DOHH2 (cell line): ENCODE data around the gene RORB.

Experiments
- H3F3A ChIP-seq: fragments of 200-600 bp; sonication (generic), shearing (Covaris generic); 2 replicates; pipeline ENCODE4 v1.6.0; 2016; ENCODE audit warnings: antibody characterized with exemption, mild to moderate bottlenecking; ENCODE audit not compliant: control insufficient read depth, insufficient read depth
- H3K27ac ChIP-seq: fragments of 200-600 bp; sonication (generic); 2 replicates; pipeline ENCODE4 v1.5.1; 2014; ENCODE audit warnings: low read depth, mild to moderate bottlenecking, low read length, moderate library complexity
- H3K27me3 ChIP-seq: fragments of 200-600 bp; sonication (generic); 2 replicates; pipeline ENCODE4 v1.6.1; 2014; ENCODE audit warnings: mild to moderate bottlenecking, low read length, mixed read lengths; ENCODE audit not compliant: control insufficient read depth
- H3K36me3 ChIP-seq: fragments of 200-600 bp; sonication (generic); 2 replicates; pipeline ENCODE4 v1.6.1; 2014; ENCODE audit warnings: mild to moderate bottlenecking, low read length, moderate library complexity, mixed read lengths; ENCODE audit not compliant: control insufficient read depth
- H3K4me1 ChIP-seq: fragments of 200-600 bp; sonication (generic); 2 replicates; pipeline ENCODE4 v1.6.1; 2014; ENCODE audit warnings: mild to moderate bottlenecking, low read length, mixed read lengths; ENCODE audit not compliant: control insufficient read depth
- H3K4me2 ChIP-seq: fragments of 200-600 bp; sonication (generic); 2 replicates; pipeline ENCODE4 v1.6.0; 2014; ENCODE audit warnings: mild to moderate bottlenecking, low read length, moderate library complexity
- H3K4me3 ChIP-seq: fragments of 200-600 bp; sonication (generic); 2 replicates; pipeline ENCODE4 v1.5.1; 2014; ENCODE audit warnings: mild to moderate bottlenecking, low read length, mixed read lengths
- H3K79me2 ChIP-seq: fragments of 200-600 bp; sonication (generic); 2 replicates; pipeline ENCODE4 v1.6.1; 2014; ENCODE audit warnings: mild to moderate bottlenecking, low read length, mixed read lengths; ENCODE audit not compliant: control insufficient read depth
- H3K9me2 ChIP-seq: fragments of 200-600 bp; sonication (generic); replicated peaks from 2 replicates; pipeline ENCODE4 v1.6.1; 2014; ENCODE audit warnings: mild to moderate bottlenecking, low read length, mixed read lengths; ENCODE audit not compliant: control insufficient read depth
- H3K9me3 ChIP-seq: fragments of 200-600 bp; sonication (generic); 2 replicates; pipeline ENCODE4 v1.6.1; 2014; ENCODE audit warnings: antibody characterized with exemption, low read length, mixed read lengths; ENCODE audit not compliant: control insufficient read depth, insufficient read depth
- H4K20me1 ChIP-seq: fragments of 200-600 bp; sonication (generic); 2 replicates; pipeline ENCODE4 v1.6.0; 2014; ENCODE audit warnings: low read depth, mild to moderate bottlenecking, antibody characterized with exemption, low read length, moderate library complexity; ENCODE audit not compliant: control insufficient read depth, insufficient read depth
- EZH2phosphoT487 ChIP-seq: fragments of 200-600 bp; sonication (generic); IDR thresholded peaks from 2 replicates; pipeline ENCODE4 v1.6.1; 2017; ENCODE audit warnings: borderline replicate concordance, mild to moderate bottlenecking, antibody characterized with exemption, low read length, moderate library complexity, mixed read lengths
- TF ChIP-seq, protein P1 (sequence below): fragments of 200-600 bp; sonication (generic); IDR thresholded peaks from one replicate; pipeline ENCODE4 v1.5.1; 2014; ENCODE audit warnings: antibody characterized with exemption, mild to moderate bottlenecking, low read depth, low read length; ENCODE audit not compliant: poor library complexity, severe bottlenecking

Gene RORB

DNA sequence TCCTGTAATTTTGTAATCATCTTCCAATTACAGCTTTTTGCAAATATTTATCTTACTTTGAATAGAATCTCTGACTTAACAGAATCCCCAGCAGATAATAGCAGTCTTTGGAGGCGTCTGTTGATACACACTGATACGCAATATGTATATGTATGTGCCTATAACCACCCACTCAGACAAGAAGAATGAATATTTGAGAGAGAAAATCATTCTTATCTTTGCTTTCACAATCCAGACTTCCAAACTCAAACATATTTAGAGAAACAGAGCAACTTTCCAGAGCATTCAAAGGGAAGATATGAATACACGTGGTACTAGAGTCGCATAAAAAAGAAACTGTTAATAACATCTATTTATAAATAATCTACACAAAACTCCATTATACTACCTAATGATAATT lies 6.1 kb downstream of the RORB start:
- no peaks in the 10 kb centered on the region for H4K20me1 ChIP-seq
- no peaks in the 10 kb centered on the region for H3K9me3 ChIP-seq
- H3K27me3 ChIP-seq: no peaks in the 10 kb centered on the region
- no peaks in the 10 kb centered on the region for H3K9me2 ChIP-seq
- H3K4me1 ChIP-seq: no peaks in the 10 kb centered on the region
- H3K4me3 ChIP-seq: no peak overlapping the region
- H3K79me2 ChIP-seq: no peaks in the 10 kb centered on the region
- no peak overlapping the region for H3K4me2 ChIP-seq
- H3F3A ChIP-seq: no peaks in the 10 kb centered on the region
- TF ChIP-seq, protein P1, sequence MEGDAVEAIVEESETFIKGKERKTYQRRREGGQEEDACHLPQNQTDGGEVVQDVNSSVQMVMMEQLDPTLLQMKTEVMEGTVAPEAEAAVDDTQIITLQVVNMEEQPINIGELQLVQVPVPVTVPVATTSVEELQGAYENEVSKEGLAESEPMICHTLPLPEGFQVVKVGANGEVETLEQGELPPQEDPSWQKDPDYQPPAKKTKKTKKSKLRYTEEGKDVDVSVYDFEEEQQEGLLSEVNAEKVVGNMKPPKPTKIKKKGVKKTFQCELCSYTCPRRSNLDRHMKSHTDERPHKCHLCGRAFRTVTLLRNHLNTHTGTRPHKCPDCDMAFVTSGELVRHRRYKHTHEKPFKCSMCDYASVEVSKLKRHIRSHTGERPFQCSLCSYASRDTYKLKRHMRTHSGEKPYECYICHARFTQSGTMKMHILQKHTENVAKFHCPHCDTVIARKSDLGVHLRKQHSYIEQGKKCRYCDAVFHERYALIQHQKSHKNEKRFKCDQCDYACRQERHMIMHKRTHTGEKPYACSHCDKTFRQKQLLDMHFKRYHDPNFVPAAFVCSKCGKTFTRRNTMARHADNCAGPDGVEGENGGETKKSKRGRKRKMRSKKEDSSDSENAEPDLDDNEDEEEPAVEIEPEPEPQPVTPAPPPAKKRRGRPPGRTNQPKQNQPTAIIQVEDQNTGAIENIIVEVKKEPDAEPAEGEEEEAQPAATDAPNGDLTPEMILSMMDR: no peak
- TF ChIP-seq EZH2phosphoT487: no peak
- H3K27ac ChIP-seq: no peak overlapping the region
- no peaks in the 10 kb centered on the region for H3K36me3 ChIP-seq

DNA sequence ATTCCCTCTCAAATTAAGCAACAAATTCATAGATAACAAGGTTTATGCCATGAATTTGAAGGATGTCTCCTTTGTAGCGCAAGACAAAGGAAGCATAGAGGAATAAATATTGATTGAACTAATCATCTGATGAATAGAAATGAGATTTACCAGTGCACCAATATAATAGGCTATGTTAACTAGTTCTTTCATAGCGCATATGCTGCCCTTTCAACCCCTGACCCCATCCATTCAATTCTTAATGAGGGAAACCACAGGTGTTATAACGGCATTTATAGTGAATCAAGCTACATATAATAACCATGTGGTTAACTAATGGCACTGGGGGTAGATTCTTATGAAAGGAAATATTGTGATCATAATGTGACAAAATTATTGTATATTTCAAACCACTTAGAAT lies 6.5 kb downstream of the RORB start:
- Histone ChIP-seq H3K27me3 (no peaks in the 10 kb centered on the region), H3K79me2 (no peaks in the 10 kb centered on the region), H3K4me3 (no peak overlapping the region), H4K20me1 (no peaks in the 10 kb centered on the region), H3K4me2 (no peak overlapping the region), H3K4me1 (no peaks in the 10 kb centered on the region), H3K9me2 (no peaks in the 10 kb centered on the region), H3K9me3 (no peaks in the 10 kb centered on the region), H3K36me3 (no peaks in the 10 kb centered on the region), H3K27ac (no peak overlapping the region), H3F3A (no peaks in the 10 kb centered on the region)
- no peak for TF ChIP-seq EZH2phosphoT487
- TF ChIP-seq, protein P1: no peak

DNA sequence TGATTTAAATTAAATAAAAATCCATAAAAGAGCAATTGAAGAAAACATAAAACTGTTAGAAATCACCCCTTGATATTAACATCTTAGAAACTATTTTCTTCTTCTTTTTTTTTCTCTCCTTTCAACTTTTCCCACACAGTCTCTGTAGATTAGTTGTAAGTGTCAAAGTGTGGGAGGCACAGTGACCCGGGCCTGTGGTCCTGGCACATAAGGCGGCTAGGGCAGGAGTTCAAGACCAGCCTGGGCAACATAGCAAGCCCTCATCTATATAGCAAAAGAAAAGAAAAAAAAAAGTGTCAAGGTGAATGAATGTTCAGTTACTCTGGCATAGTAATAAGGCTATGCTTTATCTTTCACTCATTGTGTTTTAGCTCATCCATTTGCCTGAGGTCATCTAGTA lies 14.2 kb downstream of the RORB start:
- Histone ChIP-seq H3K9me3 (no peaks in the 10 kb centered on the region), H3F3A (no peaks in the 10 kb centered on the region), H4K20me1 (no peaks in the 10 kb centered on the region), H3K9me2 (no peaks in the 10 kb centered on the region), H3K27ac (no peak overlapping the region), H3K4me3 (no peak overlapping the region), H3K4me1 (no peaks in the 10 kb centered on the region), H3K36me3 (no peaks in the 10 kb centered on the region), H3K79me2 (no peaks in the 10 kb centered on the region), H3K4me2 (no peak overlapping the region), H3K27me3 (no peaks in the 10 kb centered on the region)
- TF ChIP-seq, protein P1: no peak
- no peak for TF ChIP-seq EZH2phosphoT487

DNA sequence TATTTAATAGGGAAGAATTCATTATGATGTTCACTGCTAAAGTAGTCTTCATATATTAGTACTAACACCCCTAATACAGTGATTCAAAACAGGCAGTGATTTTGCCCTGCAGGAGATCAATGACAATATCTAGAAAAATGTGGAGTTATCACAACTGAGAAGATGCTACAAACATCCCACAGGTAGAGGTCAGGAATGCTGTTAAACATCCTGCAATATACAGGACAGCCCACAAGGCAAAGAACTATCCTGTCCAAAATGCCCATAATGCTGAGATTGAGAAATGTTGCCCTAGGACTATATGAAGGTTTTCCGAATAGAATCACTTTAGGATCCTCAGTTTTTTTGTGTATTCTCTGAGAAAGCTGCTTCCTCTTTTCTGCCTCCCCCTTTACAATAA lies 15.3 kb downstream of the RORB start:
- Histone ChIP-seq H3K79me2 (no peaks in the 10 kb centered on the region), H3F3A (no peaks in the 10 kb centered on the region), H4K20me1 (no peaks in the 10 kb centered on the region), H3K27me3 (no peaks in the 10 kb centered on the region), H3K4me1 (no peaks in the 10 kb centered on the region), H3K9me2 (no peaks in the 10 kb centered on the region), H3K4me3 (no peak overlapping the region), H3K4me2 (no peak overlapping the region), H3K27ac (no peak overlapping the region), H3K9me3 (no peaks in the 10 kb centered on the region), H3K36me3 (no peaks in the 10 kb centered on the region)
- TF ChIP-seq, protein P1: no peak
- TF ChIP-seq EZH2phosphoT487: no peak
